Right renal cortex interstitium (tissue), 3 donors: ENCODE results near the gene RGS11. TPM values are rescaled to one million over a fixed set of nuclear protein-coding genes. Genes with fewer than 3 reads are reported as not detected.
A peak's percentile ranks its signal among the peaks of the same experiment; 100 is the strongest.
"Not testable (repeated sequence)": the region's sequence is repeated elsewhere in the genome, so short reads cannot be mapped to it uniquely, and the experiment has no call there.

Experiments
- DNase-seq, 3 donors: peaks; one replicate each; pipeline ENCODE4 v3.0.0-alpha.2; 2013; ENCODE audit warnings: low read depth in 3 of 3, low spot score in 2 of 3
- polyA plus RNA-seq, 3 donors: library from polyadenylated mRNA; unstranded; fragments of 120-200 nt; gene quantifications; one replicate each; pipeline ENCODE4 v1.2.1, GENCODE V29; 2013; ENCODE audit not compliant: insufficient read length in 3 of 3

RGS11 gene
- polyA plus RNA-seq, 3 donors = 0.44 to 1.1 (median 1.0) TPM

DNA sequence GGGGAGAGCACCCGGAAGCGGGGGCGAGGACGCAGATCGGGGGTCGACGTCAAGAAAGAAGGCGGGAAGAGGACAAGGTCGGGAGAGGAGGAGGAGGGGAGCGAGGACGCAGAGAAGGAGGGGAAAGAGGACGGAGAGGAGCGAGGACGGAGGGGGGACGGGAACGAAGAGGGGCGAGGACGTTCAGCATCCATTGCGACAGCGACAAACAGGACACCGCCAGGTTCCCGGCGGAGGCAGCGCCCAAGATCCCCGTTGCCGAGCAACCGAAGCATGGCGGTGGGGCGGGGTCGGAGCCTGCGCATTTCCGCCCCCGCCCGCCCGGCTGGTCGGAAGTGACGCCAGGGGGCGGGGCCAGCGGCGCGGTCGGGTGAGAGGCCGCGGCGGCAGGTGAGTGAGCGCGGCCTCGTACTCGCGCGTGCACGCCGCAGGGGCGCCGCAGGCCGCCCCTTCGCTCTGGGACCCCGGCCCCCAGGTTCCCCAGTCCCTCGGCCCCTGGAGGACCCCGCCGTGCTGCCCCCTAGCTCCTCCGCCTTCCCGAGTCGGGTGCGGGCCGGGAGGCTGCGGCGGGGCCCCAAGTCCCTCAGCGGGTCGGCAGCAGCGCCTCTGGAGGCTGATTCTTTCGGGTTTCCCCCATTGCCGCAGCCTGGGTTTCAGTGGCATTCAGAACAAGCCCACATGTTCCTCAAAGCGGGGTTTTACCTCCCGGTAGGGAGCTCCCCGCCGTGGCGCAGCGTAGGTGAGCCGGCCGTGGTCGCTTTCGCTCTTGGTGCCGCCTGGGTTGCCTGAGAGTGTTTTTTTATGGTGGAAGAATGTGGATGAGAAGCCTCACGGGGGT lies 41.1 kb downstream of the RGS11 start, which contains the start of gene FAM234A:
FAM234A (plus strand) TSS at position 354 of the 838 bp plus-strand sequence. CDS start 19,593 bp downstream, outside the sequence.
- DNase-seq = peak; percentile 86 to 90 (median 86)

DNA sequence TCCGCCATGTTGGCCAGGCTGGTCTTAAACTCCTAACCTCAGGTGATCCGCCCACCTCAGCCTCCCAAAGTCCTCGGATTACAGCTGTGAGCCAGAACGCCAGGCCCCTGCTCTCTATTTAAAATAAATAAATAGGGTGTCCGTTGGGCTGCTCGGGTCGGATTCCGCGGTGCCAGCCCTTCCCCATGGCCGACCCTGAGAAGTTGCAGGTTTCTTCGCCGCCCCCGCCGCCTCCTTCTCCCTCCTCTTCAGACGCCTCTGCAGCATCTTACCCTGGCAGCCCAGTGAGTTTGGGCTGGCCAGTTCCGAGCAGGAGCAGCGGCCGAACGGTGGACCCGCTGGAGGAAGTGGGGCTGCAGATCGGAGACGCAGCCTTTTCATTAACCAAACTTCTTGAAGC lies 44.8 kb downstream of the RGS11 start:
- no peak for DNase-seq

DNA sequence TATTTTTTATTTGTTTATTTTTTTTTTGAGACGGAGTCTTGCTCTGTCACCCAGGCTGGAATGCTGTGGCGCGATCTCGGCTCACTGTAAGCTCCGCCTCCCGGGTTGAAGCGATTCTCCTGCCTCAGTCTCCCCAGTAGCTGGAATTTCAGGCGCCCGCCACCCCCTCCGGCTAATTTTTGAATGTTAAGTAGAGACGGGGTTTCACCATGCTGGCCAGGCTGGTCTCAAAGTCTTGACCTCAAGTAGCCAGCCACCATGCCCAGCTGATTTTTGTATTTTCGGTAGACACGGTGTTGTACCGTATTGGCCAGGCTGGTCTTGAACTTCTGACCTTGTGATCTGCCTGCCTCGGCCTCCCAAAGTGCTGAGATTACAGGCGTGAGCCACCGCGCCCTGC lies 45.4 kb downstream of the RGS11 start:
- DNase-seq = not testable (repeated sequence)

DNA sequence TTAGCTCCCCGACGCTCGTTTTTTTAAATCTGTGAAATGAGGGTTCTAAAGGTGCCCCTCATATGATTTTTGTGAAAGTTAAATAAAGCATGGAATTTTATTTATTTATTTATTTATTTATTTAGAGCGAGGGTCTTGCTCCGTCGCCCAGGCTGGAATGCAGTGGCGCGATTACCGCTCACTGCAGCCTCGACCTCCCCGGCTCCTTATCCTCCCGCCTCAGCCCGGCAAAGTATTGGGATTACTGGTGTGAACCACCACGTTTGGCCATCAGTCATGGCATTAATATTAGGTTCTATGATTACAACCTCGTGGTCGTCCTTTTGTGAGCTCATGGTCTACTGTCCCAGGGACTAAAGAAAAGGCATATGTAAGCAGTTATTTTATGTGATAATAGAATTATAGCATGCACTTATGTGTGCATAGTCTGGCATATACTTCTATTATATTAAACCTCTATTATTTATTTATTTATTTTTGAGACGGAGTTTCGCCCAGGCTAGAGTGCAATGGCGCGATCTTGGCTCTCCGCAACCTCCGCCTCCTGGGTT lies 45.9 kb downstream of the RGS11 start:
- no peak for DNase-seq

DNA sequence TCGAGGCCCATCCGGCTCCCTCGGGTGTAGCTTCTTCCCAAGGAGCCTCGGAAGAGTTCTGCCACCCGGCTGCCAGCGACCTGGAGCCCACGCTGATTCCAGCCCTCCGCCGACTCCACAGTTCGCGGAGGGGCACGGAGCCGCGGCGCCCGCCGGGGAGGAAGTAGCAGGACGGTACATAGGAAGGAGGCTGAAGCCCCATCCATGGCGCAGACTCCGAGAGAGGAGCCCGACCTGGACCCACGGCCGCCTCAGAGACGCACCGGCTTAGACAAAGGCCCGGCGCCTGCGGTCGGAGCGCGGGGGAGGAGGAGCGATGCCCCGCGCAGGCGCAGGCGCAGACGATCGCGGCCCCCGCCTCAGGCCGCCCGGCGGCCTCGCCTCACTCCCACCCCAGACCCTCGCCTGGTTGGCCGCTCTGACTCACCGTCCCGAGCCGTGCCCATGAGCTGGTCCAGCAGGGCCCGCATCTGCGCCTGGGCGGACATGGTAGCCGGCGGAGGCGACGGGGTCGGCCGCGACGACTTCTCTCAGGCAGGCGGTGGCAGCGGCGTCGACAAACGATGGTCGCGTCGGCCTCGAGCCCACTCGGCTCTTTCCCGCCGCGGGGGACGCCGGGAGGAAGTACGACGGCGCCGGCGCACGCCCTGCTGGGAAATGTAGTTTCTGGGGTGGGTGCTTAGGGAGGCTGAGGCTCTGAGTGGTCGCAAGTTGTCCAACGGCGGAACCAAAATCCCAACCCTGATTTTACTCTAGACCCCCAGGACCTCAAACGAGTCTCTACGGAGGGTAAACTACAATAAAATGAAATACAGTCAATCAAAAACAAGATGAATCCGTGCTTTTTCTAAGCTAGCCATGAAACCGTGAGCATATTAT lies 46.7 kb downstream of the RGS11 start, which contains the start of gene LUC7L:
LUC7L (minus strand) TSS at position 598 of the 879 bp plus-strand sequence; CDS start at position 488, 110 bp downstream.
- peak; percentile 80 to 88 (median 82) for DNase-seq

DNA sequence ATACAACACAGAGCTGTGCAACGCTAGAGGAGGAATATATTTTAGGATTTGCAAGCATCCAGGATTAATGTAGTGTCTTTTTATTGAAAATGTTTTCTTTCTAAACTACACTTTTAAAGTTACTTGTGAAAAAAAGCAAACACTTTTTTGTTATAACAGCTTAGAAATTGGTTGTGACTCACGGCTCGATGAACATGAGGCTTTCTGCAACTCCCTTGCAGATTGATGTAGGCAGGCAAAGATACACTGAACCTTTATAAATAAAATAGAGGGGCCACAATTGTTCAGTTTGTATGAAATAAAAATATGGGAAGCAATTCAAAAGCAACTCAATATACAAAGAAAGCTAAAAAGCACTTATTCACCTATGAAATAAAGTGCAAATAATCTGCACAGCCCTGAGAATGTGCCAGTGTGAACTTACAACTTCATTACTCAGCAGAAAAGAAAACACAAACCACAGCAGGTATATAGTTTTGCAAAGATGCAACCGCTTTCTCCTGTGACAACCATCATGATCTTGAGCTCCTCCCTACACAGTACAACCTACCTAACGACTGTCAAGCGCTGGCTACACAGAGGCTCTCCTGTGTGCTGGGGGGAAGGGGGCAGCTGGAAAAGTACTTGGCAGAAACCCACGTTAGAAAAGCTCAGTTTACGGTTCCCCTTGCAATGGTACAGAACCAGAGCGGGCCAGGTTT lies 47.4 kb downstream of the RGS11 start:
- no peak for DNase-seq

DNA sequence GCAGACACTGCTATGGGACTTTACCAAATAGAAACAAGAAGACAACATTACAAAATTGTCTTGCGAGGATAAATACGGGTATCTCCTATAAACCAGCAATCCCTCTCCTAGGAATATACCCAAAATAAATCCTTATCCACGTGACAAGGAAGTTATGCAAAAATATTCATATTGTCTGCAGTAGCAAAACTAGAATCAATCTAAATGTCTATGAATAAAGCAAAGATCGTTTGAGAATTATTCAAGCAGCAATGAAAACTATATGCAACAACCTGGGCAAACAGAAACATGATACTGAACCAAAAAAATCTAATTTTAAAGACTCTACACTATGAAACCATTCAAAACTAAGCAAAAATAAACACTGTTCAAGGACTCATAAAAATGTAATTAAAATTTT lies 55.7 kb downstream of the RGS11 start:
- no peak for DNase-seq

Other genes starting within 250 kb of the RGS11 start
- 10 to 100 TPM; 14.7 to 16.5 (median 15.1) TPM for gene POLR3K, start 222.3 kb downstream of the RGS11 start, polyA plus RNA-seq
- gene SNRNP25, start 222.1 kb downstream of the RGS11 start, polyA plus RNA-seq = 10 to 100 TPM; 40.0 to 54.0 (median 45.0) TPM
- gene RHBDF1, start 203.3 kb downstream of the RGS11 start, polyA plus RNA-seq = 10 to 100 TPM; 20.1 to 20.8 (median 20.7) TPM
- 10 to 100 TPM; 16.0 to 19.4 (median 16.1) TPM for gene MPG, start 197.7 kb downstream of the RGS11 start, polyA plus RNA-seq
- gene NPRL3, start 137.3 kb downstream of the RGS11 start, polyA plus RNA-seq = 10 to 100 TPM; 24.8 to 29.8 (median 24.9) TPM
- 1 to 10 TPM in 2 of 3 donors, under 1 TPM in 1; 0.98 to 3.1 (median 1.1) TPM for gene HBZ, start 123.3 kb downstream of the RGS11 start, polyA plus RNA-seq
- gene HBM, start 110.0 kb downstream of the RGS11 start, polyA plus RNA-seq = 1 to 10 TPM; 1.7 to 4.0 (median 3.5) TPM
- gene HBA2, start 103.1 kb downstream of the RGS11 start, polyA plus RNA-seq = 100 to 1,000 TPM; 754 to 948 (median 905) TPM
- 100 to 1,000 TPM; 505 to 589 (median 544) TPM for gene HBA1, start 99.3 kb downstream of the RGS11 start, polyA plus RNA-seq
- under 1 TPM; 0.31 to 0.67 (median 0.39) TPM for gene HBQ1, start 95.5 kb downstream of the RGS11 start, polyA plus RNA-seq
- 100 to 1,000 TPM; 103 to 129 (median 117) TPM for gene LUC7L, start 46.5 kb downstream of the RGS11 start, polyA plus RNA-seq
- 10 to 100 TPM; 64.6 to 77.8 (median 64.6) TPM for gene FAM234A, start 41.1 kb downstream of the RGS11 start, polyA plus RNA-seq
- 1 to 10 TPM; 1.5 to 2.6 (median 2.5) TPM for gene ARHGDIG, start 4.6 kb upstream of the RGS11 start, polyA plus RNA-seq
- 1 to 10 TPM in 2 of 3 donors, under 1 TPM in 1; 0.49 to 1.4 (median 1.1) TPM for gene PDIA2, start 7.2 kb upstream of the RGS11 start, polyA plus RNA-seq
- gene AXIN1, start 76.8 kb upstream of the RGS11 start, polyA plus RNA-seq = 10 to 100 TPM; 15.2 to 17.0 (median 15.5) TPM
- gene MRPL28, start 94.6 kb upstream of the RGS11 start, polyA plus RNA-seq = 10 to 100 TPM; 58.9 to 70.6 (median 61.9) TPM
- 10 to 100 TPM; 53.9 to 75.4 (median 66.1) TPM for gene PGAP6, start 106.0 kb upstream of the RGS11 start, polyA plus RNA-seq
- 100 to 1,000 TPM in 2 of 3 donors, 10 to 100 TPM in 1; 95.3 to 124 (median 109) TPM for gene NME4, start 121.3 kb upstream of the RGS11 start, polyA plus RNA-seq
- gene DECR2, start 125.9 kb upstream of the RGS11 start, polyA plus RNA-seq = 10 to 100 TPM; 15.7 to 28.3 (median 21.6) TPM
- gene RAB11FIP3, start 149.7 kb upstream of the RGS11 start, polyA plus RNA-seq = 10 to 100 TPM; 65.2 to 95.2 (median 81.0) TPM